Stimulated activated CD4-positive, alpha-beta T cell treated with anti-CD3 and anti-CD28 coated beads, Interleukin-1b, Interleukin-23, amount 100 ng/mL, for 4 hours (primary cell): ENCODE measurements around the gene CDX2.

ENCODE experiments used
- DNase-seq, 2 donors: peaks; one replicate each; pipeline ENCODE4 v3.0.0-alpha.2; 2020; ENCODE audit warnings: low read depth in 2 of 2

CDX2 gene

DNA sequence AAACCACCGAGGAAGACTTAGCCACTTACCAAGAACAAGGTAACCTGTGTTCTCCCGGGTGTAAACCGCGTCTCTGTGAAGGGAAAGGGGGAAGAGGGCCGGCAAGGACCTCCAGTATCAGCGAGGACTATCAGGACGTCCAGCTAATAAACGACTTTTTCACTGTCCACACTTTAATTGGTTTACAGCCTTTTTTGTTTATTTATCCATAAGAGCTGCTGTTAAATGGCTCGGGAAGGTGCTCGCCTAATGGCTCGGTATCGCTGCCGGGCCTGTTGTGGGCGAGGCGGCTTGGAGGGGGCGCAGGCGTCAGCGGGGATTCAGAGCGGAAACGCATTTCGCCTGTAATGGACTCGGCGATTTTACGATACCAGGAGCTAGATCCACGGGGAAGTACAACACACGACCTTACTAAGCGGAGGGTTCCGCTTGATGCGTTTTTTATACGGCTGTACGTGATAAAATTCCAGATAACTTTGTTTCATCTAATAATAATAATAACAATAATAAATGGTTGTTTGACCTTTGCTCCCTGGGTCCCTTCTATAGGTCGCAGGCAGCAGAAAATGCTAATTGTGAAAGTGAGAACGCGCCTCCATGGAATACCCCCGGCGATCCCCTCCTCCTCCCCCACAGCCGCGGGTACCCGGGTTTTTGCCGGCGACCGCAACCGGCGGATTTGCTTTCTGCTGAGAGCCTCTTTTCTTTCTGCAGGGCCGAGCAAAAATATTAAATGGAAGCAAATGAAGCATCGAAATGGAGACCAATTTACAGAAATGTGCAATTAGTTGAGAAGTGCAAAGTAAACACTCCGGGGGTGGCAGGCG lies 51.8 kb downstream of the CDX2 start:
- no peak for DNase-seq

DNA sequence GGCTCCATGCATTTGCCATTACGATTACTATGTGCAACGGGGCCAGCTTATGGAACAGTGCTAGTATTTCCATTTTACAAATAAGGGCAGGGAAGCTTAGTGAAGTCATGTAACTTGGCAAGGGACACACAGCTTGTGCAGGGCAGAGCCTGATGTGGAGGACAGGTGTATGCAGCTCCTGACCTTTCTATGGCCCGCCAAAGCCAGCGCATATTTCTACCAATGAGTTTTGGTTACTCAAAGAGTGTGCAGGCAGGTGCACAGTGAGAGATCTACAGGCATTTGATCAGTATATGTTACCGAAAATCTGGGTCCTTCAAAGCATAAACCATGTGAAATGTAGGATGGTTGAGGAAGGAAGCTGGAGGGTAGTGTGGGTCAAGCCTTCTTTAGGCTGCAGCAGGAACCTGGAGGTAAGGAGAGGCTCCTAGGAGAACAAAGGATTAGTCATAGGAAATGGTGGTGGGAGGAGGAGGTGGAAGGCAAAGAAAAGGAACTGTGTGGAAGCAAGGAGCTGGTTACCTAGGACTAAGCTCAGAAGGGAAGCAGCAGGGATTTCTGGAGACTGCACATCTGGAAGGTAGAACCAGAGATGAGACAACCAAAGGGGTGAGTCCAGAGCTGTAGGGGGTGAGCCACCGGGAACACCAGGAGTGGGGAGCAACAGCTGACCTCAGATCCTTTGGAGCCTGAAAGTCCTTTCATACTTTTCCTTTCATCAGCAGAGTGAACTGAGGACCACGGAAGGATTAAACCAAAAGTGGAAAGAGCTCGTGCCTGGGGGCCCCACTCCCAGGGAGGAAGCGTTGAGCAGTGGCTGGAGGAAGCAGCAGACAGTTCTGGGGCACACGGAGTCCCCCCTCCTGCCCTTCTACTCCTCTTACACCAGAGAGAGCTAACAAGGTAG lies 53.6 kb downstream of the CDX2 start:
- DNase-seq: no peak

DNA sequence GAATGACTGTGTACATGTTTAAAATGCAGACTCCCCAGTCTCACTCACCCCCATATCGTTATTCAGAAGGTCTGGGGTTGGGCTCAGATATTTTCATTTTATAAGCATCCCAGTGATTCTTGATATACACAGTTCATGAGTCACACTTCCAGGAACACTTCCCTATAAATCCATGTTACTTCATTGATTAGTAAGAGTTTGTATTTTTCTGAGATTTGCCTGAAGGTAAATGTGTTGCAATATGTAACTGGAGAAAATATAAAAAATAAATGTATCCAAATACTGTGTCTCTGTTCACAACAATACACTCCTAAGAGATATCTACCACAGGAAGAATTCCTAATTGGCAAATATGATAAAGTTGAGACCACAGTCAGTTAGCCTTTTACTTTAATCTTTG lies 56.0 kb downstream of the CDX2 start:
- no peak for DNase-seq

DNA sequence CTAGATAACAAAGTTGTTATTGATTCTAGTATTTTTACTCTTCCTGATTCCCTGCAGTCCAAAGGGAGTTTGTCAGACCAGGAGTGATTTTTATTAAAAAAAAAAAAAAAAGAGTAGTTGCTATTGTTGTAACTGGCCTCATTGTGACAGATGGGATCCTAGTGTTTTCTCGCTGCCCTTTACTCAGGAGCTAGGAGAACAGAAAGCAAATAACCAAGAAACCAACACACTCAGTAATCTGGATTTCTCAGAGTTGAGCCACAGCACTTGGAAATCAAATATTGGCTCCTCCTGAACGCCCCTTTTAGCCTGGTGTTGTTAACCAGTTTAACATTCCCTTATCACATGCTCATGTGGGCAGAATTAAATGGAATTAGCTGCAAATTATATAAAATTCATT lies 57.6 kb downstream of the CDX2 start:
- no peak for DNase-seq
